Smooth muscle cell (in vitro differentiated cells): ENCODE results near the gene ITLN1. TPM values are rescaled to one million over a fixed set of nuclear protein-coding genes. Genes with fewer than 3 reads are reported as not detected.
A peak's percentile ranks its signal among the peaks of the same experiment; 100 is the strongest.
"Not testable (repeated sequence)": the region's sequence is repeated elsewhere in the genome, so short reads cannot be mapped to it uniquely, and the experiment has no call there.

Experiments used
- DNase-seq: peaks from one replicate; lab custom pipeline; 2025; ENCODE audit not compliant: unreplicated experiment; lab: John Stamatoyannopoulos, UW
- H2AFZ ChIP-seq: fragments of 200-600 bp; sonication (generic); 2 replicates; pipeline ENCODE4 v1.6.0; 2016; ENCODE audit warnings: antibody characterized with exemption, low read depth, mild to moderate bottlenecking
- H3F3A ChIP-seq: fragments of 200-600 bp; sonication (generic); 2 replicates; pipeline ENCODE4 v1.6.0; 2017; ENCODE audit warnings: antibody characterized with exemption, low read depth
- H3K27ac ChIP-seq: fragments of 200-600 bp; sonication (generic); 2 replicates; pipeline ENCODE4 v1.5.1; 2016; ENCODE audit warnings: low read depth, mild to moderate bottlenecking
- H3K27me3 ChIP-seq: fragments of 200-600 bp; sonication (generic); 2 replicates; pipeline ENCODE4 v1.6.1; 2016; ENCODE audit warnings: low read depth, mild to moderate bottlenecking
- H3K36me3 ChIP-seq: fragments of 200-600 bp; sonication (generic); 2 replicates; pipeline ENCODE4 v1.5.1; 2016; ENCODE audit warnings: low read depth
- H3K4me1 ChIP-seq: fragments of 200-600 bp; sonication (generic); 2 replicates; pipeline ENCODE4 v1.5.1; 2016; ENCODE audit warnings: low read depth
- H3K4me2 ChIP-seq: fragments of 200-600 bp; sonication (generic); 2 replicates; pipeline ENCODE4 v1.6.0; 2016; ENCODE audit warnings: mild to moderate bottlenecking
- H3K4me3 ChIP-seq: fragments of 200-600 bp; sonication (generic); 2 replicates; pipeline ENCODE4 v1.5.1; 2016; ENCODE audit warnings: mild to moderate bottlenecking
- H3K79me2 ChIP-seq: fragments of 200-600 bp; sonication (generic); 2 replicates; pipeline ENCODE4 v1.6.0; 2016; ENCODE audit warnings: low read depth, mild to moderate bottlenecking
- H3K9ac ChIP-seq: fragments of 200-600 bp; sonication (generic); 2 replicates; pipeline ENCODE4 v1.6.0; 2016; ENCODE audit warnings: low read depth
- H3K9me3 ChIP-seq: fragments of 200-600 bp; sonication (generic); replicated peaks from 2 replicates; pipeline ENCODE4 v1.5.1; 2016; ENCODE audit warnings: low read depth
- H4K20me1 ChIP-seq: fragments of 200-600 bp; sonication (generic); 2 replicates; pipeline ENCODE4 v1.6.0; 2016; ENCODE audit warnings: low read depth
- CTCF ChIP-seq: fragments of 200-600 bp; sonication (generic); IDR thresholded peaks from 2 replicates; pipeline ENCODE4 v1.5.1; 2017; ENCODE audit warnings: borderline replicate concordance, mild to moderate bottlenecking, antibody characterized with exemption; ENCODE audit not compliant: insufficient read depth, poor library complexity, severe bottlenecking
- WGBS: methylation state at CpG from one replicate; pipeline ENCODE4 v1.1.7; 2016; ENCODE audit warnings: low lambda C conversion rate; 5-methylcytosine and 5-hydroxymethylcytosine counted together
- polyA plus RNA-seq: library from polyadenylated mRNA; unstranded; fragments of >200 nt; fragmentation: Nextera tagmentation; extraction: Ambion mirVana; gene quantifications from 2 replicates; pipeline ENCODE4 v1.2.1, GENCODE V29; 2016
- total RNA-seq: library from RNA; depleted of rRNA; stranded (reverse); fragments of >200 nt; gene quantifications from 2 replicates; pipeline ENCODE4 v1.2.3, GENCODE V29; 2014

ITLN1 gene
- total and polyA plus RNA-seq, 2 experiments from 2014 or later: not detected

GRCh38 chr1:160916666-160917065 lies 31.7 kb upstream of the ITLN1 start:
- Histone ChIP-seq H3K27ac (no peak overlapping the region), H3K4me3 (no peak overlapping the region), H3K36me3 (no peaks in the 10 kb centered on the region), H3F3A (no peaks in the 10 kb centered on the region), H3K4me1 (no peaks in the 10 kb centered on the region), H3K79me2 (no peaks in the 10 kb centered on the region), H3K9ac (no peak overlapping the region), H3K4me2 (no peak overlapping the region), H3K9me3 (no peaks in the 10 kb centered on the region), H2AFZ (no peak overlapping the region), H4K20me1 (no peaks in the 10 kb centered on the region), H3K27me3 (no peaks in the 10 kb centered on the region)
- TF ChIP-seq CTCF: no peak
- DNase-seq: no peak
- WGBS: 90% methylated on average over 2 of the region's 2 CpGs

GRCh38 chr1:160913229-160913628 lies 28.2 kb upstream of the ITLN1 start:
- not testable (repeated sequence) for H4K20me1 ChIP-seq, H3K4me2 ChIP-seq, H3K9me3 ChIP-seq, H3K79me2 ChIP-seq, H3K27ac ChIP-seq, DNase-seq, H3K4me3 ChIP-seq, H3K27me3 ChIP-seq, H3K4me1 ChIP-seq, H3K9ac ChIP-seq, H2AFZ ChIP-seq, H3F3A ChIP-seq, H3K36me3 ChIP-seq
- WGBS: 66% methylated on average over 6 of the region's 6 CpGs

- DNase-seq: no peak
- Histone ChIP-seq H4K20me1 (no peaks in the 10 kb centered on the region), H3K27me3 (no peaks in the 10 kb centered on the region), H3K36me3 (no peaks in the 10 kb centered on the region), H3K27ac (no peak overlapping the region), H3K4me3 (no peak overlapping the region), H3K9me3 (no peaks in the 10 kb centered on the region), H3K4me2 (peak overlapping the region; percentile 65), H2AFZ (no peak overlapping the region), H3F3A (no peaks in the 10 kb centered on the region), H3K79me2 (no peaks in the 10 kb centered on the region), H3K9ac (no peak overlapping the region), H3K4me1 (peaks cover 4% of the 10 kb centered on the region)
- 25% methylated on average over 2 of the region's 2 CpGs for WGBS
- TF ChIP-seq CTCF: no peak
Measured at GRCh38 chr1:160911925-160912324, 26.9 kb upstream of the ITLN1 start.

- no peaks in the 10 kb centered on the region for H3K27me3 ChIP-seq
- 12% methylated on average over 7 of the region's 7 CpGs for WGBS
Measured at GRCh38 chr1:160911441-160911840, 26.5 kb upstream of the ITLN1 start.

More at GRCh38 chr1:160911441-160911840, 26.5 kb upstream of the ITLN1 start:
- Histone ChIP-seq H2AFZ (no peak overlapping the region), H3K79me2 (no peaks in the 10 kb centered on the region), H3K9me3 (no peaks in the 10 kb centered on the region), H3K4me3 (no peak overlapping the region), H3K9ac (no peak overlapping the region), H3K4me1 (peaks cover 4% of the 10 kb centered on the region), H3F3A (no peaks in the 10 kb centered on the region), H3K36me3 (no peaks in the 10 kb centered on the region), H3K4me2 (peak overlapping the region; percentile 65), H4K20me1 (no peaks in the 10 kb centered on the region), H3K27ac (no peak overlapping the region)
- DNase-seq: no peak
- TF ChIP-seq CTCF: no peak
